Thyroid gland (tissue), 4 donors: ENCODE results near the gene ZBED4.

Source experiments
- POLR2A ChIP-seq, 2 donors: fragments of 450-650 bp; IDR thresholded peaks; one replicate each; pipeline ENCODE4 v1.6.1; 2017; ENCODE audit warnings: antibody characterized with exemption in 2 of 2, mild to moderate bottlenecking in 2 of 2, moderate library complexity in 1 of 2
- TF ChIP-seq, protein P1 (sequence below), 6 experiments: fragments of 200-600 bp in 3 of 6; fragments of 450-650 bp in 3 of 6; sonication (generic) in 3 of 6; IDR thresholded peaks; one replicate each; pipeline ENCODE4 v1.5.1; 2016 to 2019; ENCODE audit warnings: antibody characterized with exemption in 6 of 6, mild to moderate bottlenecking in 2 of 6, inconsistent platforms in 1 of 6, moderate library complexity in 1 of 6

DNA sequence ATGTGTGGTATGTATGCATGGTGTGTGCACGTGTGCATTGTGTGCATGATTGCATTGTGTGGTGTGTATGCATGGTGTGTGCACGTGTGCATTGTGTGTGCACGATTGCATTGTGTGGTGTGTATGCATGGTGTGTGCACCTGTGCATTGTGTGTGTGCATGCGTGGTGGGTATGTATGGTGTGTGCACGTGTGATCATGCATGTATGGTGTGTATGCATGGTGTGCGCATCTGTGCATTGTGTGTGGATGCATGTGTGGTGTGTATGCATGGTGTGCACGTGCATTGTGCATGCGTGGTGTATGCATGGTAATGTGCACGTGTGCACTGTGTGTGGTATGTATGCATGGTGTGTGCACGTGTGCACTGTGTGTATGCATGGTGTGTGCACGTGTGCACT, 47.8 kb downstream of the ZBED4 start:
- TF ChIP-seq, protein P1, sequence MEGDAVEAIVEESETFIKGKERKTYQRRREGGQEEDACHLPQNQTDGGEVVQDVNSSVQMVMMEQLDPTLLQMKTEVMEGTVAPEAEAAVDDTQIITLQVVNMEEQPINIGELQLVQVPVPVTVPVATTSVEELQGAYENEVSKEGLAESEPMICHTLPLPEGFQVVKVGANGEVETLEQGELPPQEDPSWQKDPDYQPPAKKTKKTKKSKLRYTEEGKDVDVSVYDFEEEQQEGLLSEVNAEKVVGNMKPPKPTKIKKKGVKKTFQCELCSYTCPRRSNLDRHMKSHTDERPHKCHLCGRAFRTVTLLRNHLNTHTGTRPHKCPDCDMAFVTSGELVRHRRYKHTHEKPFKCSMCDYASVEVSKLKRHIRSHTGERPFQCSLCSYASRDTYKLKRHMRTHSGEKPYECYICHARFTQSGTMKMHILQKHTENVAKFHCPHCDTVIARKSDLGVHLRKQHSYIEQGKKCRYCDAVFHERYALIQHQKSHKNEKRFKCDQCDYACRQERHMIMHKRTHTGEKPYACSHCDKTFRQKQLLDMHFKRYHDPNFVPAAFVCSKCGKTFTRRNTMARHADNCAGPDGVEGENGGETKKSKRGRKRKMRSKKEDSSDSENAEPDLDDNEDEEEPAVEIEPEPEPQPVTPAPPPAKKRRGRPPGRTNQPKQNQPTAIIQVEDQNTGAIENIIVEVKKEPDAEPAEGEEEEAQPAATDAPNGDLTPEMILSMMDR (IDR thresholded peaks at IDR 0.05): no peak
- no peak for TF ChIP-seq POLR2A (IDR thresholded peaks at IDR 0.05)
